Stimulated activated CD4-positive, alpha-beta T cell treated with anti-CD3 and anti-CD28 coated beads, TNF-alpha, amount 100 ng/mL, for 1 hour (primary cell): ENCODE measurements around the gene PXMP4.

ENCODE experiments used
- DNase-seq, 3 donors: peaks; one replicate each; pipeline ENCODE4 v3.0.0-alpha.2; 2020; ENCODE audit warnings: low read depth in 3 of 3, low spot score in 1 of 3

PXMP4 gene

GRCh38 chr20:33656783-33657703, 63.1 kb downstream of the PXMP4 start:
- DNase-seq = no peak

- DNase-seq = no peak
Measured at GRCh38 chr20:33656010-33656782, 63.9 kb downstream of the PXMP4 start.

DNA sequence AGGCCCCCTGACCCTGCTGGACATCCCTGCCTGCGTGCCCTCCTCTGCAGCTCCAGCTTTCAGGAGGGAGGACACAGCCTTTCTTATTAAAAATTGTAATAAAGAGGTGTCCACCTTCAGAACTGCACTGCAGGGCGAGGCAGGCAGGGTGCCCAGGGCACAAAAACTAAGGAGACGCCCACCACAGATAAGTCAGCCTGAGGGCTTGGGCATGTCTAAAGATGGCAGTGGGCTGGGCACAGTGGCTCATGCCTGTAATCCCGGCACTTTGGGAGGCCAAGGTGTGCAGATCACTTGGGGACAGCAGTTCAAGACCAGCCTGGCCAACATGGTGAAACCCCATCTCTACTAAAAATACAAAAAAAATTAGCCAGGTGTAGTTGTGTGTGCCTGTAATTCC, 64.9 kb downstream of the PXMP4 start:
- no peak for DNase-seq

GRCh38 chr20:33654680-33655161, 65.4 kb downstream of the PXMP4 start:
- no peak for DNase-seq

DNA sequence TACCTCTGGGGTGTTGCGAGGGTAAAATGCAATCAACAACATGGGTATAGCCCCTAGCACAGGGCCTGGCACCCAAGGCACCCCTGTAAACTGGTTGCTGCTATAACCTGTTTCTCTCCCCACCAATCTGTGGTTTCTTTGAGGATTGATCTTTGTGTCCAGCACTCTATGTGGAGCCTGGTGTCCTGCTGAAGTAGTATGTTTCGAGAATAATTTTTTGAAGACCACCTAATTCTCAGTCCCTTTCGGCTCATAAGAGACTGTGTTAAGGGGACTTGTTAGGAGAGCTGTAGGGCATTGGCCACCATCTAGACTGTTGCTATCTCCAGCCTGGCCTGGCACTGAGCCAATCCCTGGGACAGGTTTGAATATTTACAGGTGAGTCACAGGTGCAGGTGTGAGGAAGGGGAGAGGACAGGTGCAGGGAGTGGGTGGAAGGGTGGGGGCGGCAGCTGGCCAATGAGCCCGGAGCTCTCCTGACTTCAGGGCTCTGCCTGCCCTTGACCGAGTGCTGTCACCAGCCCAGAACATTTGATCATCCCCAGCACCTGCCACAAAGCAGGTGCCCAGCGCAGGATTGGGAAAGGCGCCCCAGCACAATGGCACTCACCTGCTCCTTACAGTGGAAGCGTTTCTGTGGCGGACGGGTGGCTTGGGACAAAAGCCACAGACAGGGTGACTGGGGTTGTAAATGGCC, 66.1 kb downstream of the PXMP4 start:
- DNase-seq = no peak

DNA sequence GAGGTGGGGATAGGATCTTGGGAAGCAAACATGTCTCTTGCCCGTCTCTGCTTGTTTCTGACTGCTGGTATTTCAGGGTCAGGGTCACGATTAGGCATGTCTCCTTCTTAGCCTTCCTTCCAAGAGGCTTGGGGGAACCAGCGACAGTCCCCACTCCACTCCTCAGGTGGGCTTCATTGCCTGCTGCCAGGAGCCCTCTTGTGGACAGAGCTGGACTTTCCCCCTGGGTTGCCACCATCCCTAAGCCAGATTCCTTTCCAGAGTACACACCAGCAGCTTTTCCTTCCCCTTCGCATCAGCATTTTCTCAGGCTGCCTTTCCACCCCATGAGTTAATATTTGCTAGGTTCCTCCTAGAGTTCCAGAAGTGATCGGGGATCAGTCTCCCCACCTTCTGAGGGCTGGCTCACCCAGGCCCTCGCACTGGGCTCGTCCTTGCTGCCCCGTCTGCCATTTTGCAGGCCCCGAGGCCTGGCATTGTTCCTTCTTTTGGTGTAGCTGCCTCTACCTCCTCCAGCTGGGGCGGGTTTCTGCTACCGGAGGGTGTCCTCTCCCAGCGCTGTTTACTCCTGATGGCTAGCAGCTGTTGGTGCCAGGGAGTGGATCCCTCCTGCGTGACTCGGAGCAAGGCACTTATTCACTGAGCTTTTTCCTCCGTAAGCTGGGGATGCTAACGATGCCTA, 66.8 kb downstream of the PXMP4 start:
- no peak for DNase-seq
